HG02840 (cell line): Measurements from ENCODE around the gene GALNT12.

Experiments used
- ATAC-seq: cut with Tn5 transposase; IDR thresholded peaks from one replicate; pipeline ENCODE4 v1.9.1; 2021; ENCODE audit warnings: mild to moderate bottlenecking, moderate library complexity, moderate number of reproducible peaks; ENCODE audit not compliant: unreplicated experiment, low FRiP score

Gene GALNT12

GRCh38 chr9:98874721-98875255 lies 67.3 kb downstream of the GALNT12 start:
- no peak for ATAC-seq

- ATAC-seq, result no peak
Measured at GRCh38 chr9:98875536-98875935, 68.1 kb downstream of the GALNT12 start.

- no peak for ATAC-seq
Measured at GRCh38 chr9:98877311-98877710, 69.8 kb downstream of the GALNT12 start.

- ATAC-seq, result no peak
Measured at GRCh38 chr9:98879094-98879962, 71.9 kb downstream of the GALNT12 start.

GRCh38 chr9:98879963-98880310 lies 72.5 kb downstream of the GALNT12 start:
- no peak for ATAC-seq

GRCh38 chr9:98880311-98881015 lies 73.0 kb downstream of the GALNT12 start:
- ATAC-seq, result no peak

GRCh38 chr9:98881356-98881755 lies 73.9 kb downstream of the GALNT12 start:
- no peak for ATAC-seq

GRCh38 chr9:98881836-98882568 lies 74.5 kb downstream of the GALNT12 start:
- ATAC-seq, result no peak

- ATAC-seq, result no peak
Measured at GRCh38 chr9:98882569-98882923, 75.1 kb downstream of the GALNT12 start.

- no peak for ATAC-seq
Measured at GRCh38 chr9:98883276-98883675, 75.8 kb downstream of the GALNT12 start.

GRCh38 chr9:98884849-98885248 lies 77.4 kb downstream of the GALNT12 start:
- no peak for ATAC-seq

- no peak for ATAC-seq
Measured at GRCh38 chr9:98885575-98886295, 78.3 kb downstream of the GALNT12 start.

GRCh38 chr9:98886691-98887229 lies 79.3 kb downstream of the GALNT12 start:
- ATAC-seq, result no peak

- no peak for ATAC-seq
Measured at GRCh38 chr9:98887918-98888510, 80.5 kb downstream of the GALNT12 start.

GRCh38 chr9:98888801-98889421 lies 81.4 kb downstream of the GALNT12 start:
- ATAC-seq, result no peak

- no peak for ATAC-seq
Measured at GRCh38 chr9:98890256-98890655, 82.8 kb downstream of the GALNT12 start.

GRCh38 chr9:98892288-98892687 lies 84.8 kb downstream of the GALNT12 start:
- no peak for ATAC-seq

- ATAC-seq, result no peak
Measured at GRCh38 chr9:98892690-98893089, 85.2 kb downstream of the GALNT12 start.

- ATAC-seq, result no peak
Measured at GRCh38 chr9:98894171-98894570, 86.7 kb downstream of the GALNT12 start.
